Lower leg skin (tissue), 4 donors: ENCODE results near the gene RRP9. TPM values are rescaled to one million over a fixed set of nuclear protein-coding genes. Genes with fewer than 3 reads are reported as not detected.
"Not testable (repeated sequence)": the region's sequence is repeated elsewhere in the genome, so short reads cannot be mapped to it uniquely, and the experiment has no call there.

Experiments used
- DNase-seq, 2 donors: peaks; one replicate each; pipeline ENCODE4 v3.0.0-alpha.2; 2019; ENCODE audit warnings: low spot score in 2 of 2
- H3K4me3 ChIP-seq: fragments of 200-600 bp; sonication (generic); 2 replicates; pipeline ENCODE4 v1.5.1; 2017; ENCODE audit warnings: mild to moderate bottlenecking, low read depth; ENCODE audit not compliant: poor library complexity, severe bottlenecking
- POLR2A ChIP-seq, 2 donors: fragments of 450-650 bp; IDR thresholded peaks; one replicate each; pipeline ENCODE4 v1.6.1; 2016 to 2017; ENCODE audit warnings: antibody characterized with exemption in 2 of 2, mild to moderate bottlenecking in 1 of 2, moderate library complexity in 1 of 2
- WGBS, 2 donors: methylation state at CpG; one replicate each; pipeline ENCODE4 v1.1.5; 2018; 5-methylcytosine and 5-hydroxymethylcytosine counted together
- intact Hi-C: fragments of 100-400 bp; cut with DNase I; formaldehyde crosslinking; loops from one replicate; pipeline ENCODE4 v1.15.0; 2023; ENCODE audit warnings: low total_unique reads
- total RNA-seq, 4 donors: library from RNA; depleted of rRNA; stranded (reverse); fragments of >200 nt; gene quantifications; one replicate each; pipeline ENCODE4 v1.1.0, GENCODE V29; 2016
- TF ChIP-seq, protein P1 (sequence below), 3 donors: fragments of 450-650 bp; IDR thresholded peaks; one replicate each; pipeline ENCODE4 v1.5.1; 2016; ENCODE audit warnings: antibody characterized with exemption in 3 of 3, mild to moderate bottlenecking in 3 of 3, moderate library complexity in 2 of 3

The RRP9 gene
- total RNA-seq, 4 donors from 2014 or later: 10.0 to 16.9 (median 14.0) TPM

DNA sequence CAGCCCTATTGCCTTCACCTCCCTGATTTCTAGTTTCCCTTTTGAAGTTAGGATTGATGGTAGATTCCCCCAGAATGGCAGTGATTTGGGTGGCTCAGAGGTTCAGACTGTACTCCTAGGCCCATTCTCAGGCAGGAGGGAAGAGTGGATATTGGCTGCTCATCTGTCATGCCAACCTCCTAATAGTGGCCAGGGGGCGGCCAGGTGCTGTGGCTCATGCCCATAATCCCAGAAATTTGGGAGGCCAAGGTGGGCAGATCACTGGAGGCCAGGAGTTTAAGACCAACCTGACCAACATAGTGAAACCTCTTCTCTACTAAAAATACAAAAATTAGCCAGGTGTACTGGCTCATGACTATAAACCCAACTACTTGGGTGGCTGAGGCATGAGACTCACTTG, 11.3 kb downstream of the RRP9 start:
- intact Hi-C loops: no loop called here
- H3K4me3 ChIP-seq: no peak overlapping the region
- DNase-seq: no peak
- WGBS, 2 donors: 92 to 100% methylated on average over 1 of the region's 1 CpG
- TF ChIP-seq, protein P1, sequence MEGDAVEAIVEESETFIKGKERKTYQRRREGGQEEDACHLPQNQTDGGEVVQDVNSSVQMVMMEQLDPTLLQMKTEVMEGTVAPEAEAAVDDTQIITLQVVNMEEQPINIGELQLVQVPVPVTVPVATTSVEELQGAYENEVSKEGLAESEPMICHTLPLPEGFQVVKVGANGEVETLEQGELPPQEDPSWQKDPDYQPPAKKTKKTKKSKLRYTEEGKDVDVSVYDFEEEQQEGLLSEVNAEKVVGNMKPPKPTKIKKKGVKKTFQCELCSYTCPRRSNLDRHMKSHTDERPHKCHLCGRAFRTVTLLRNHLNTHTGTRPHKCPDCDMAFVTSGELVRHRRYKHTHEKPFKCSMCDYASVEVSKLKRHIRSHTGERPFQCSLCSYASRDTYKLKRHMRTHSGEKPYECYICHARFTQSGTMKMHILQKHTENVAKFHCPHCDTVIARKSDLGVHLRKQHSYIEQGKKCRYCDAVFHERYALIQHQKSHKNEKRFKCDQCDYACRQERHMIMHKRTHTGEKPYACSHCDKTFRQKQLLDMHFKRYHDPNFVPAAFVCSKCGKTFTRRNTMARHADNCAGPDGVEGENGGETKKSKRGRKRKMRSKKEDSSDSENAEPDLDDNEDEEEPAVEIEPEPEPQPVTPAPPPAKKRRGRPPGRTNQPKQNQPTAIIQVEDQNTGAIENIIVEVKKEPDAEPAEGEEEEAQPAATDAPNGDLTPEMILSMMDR (IDR thresholded peaks at IDR 0.05): no peak
- no peak for TF ChIP-seq POLR2A (IDR thresholded peaks at IDR 0.05)

DNA sequence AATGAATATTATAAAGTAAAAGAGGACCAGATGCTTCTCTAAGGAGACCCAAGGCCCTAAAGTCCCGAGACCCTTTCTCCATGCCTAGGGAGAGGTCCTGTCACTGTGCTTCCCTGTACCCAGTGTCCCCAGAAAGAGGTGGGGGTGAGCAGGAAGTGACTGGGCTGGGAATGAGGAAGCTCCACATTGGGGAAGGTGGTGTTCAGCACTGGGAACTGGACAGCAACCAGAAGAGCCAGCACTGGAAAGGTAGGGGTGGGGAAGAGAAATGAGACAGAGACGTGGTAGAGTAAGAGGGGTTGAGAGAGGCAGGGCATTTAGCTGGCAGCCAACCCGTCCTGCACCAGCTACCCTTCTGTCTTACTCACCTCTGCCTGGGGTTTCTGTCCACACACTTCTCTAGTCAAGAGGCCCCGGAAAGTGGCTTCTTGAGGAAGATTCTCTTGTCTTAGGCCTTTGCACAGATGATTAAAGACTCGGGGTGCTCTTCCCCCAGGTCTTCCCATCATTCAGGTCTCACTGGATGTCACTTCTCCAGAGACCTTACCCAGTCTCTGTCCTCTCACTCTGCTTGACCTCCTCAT, 12.2 kb downstream of the RRP9 start:
- DNase-seq: peak in 1 of 2 donors; percentile 32
- H3K4me3 ChIP-seq: no peak overlapping the region
- intact Hi-C loops: no loop called here
- 70 to 73% methylated on average over 5 of the region's 5 CpGs for WGBS, 2 donors
- TF ChIP-seq, protein P1 (IDR thresholded peaks at IDR 0.05): no peak
- no peak for TF ChIP-seq POLR2A (IDR thresholded peaks at IDR 0.05)

DNA sequence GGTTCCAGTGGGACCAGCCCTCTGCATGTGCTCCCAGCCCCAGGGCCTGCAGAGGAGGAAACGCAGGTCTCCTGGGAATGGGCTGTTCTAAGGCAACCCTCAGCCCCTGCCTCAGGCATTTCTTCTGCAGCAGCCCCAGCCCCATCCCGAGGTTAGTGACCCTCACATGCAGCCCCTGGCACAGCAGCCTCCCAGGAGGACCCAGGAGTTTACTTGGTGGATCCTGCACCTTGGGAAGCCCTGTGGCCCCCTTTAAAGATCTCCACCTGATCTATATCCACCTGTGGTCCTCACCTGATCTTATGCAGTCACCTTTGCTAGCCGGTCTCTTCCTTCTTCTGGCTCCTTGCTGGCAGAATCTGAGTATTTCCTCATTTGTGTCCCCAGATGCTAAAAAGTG, 12.7 kb downstream of the RRP9 start:
- H3K4me3 ChIP-seq, intact Hi-C loops: not testable (repeated sequence)
- DNase-seq: peak in 1 of 2 donors; percentile 43
- WGBS, 2 donors: 79 to 81% methylated on average over 3 of the region's 3 CpGs

DNA sequence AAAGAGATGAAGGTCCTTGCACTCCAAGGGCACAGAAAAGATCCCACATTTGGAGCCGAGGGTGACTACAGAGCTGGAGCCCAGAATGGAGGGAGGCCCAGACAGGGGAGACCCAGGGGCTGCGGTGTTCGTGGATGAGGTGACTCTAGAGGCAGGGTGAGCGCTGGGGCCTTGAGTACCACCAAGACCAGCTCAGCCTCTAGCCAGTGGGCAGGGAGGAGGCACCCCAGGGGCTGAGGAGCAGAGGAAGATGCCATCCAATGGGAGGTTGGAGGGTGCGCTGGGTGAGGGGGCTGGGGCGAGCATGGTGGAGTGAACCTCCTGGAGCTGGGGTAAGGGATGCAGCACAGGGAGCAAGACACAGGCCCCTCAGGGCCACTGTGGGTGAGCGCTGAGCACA, 13.3 kb downstream of the RRP9 start:
- TF ChIP-seq, protein P1 (IDR thresholded peaks at IDR 0.05): no peak
- no peak for TF ChIP-seq POLR2A (IDR thresholded peaks at IDR 0.05)
- H3K4me3 ChIP-seq: no peak overlapping the region
- intact Hi-C loops: no loop called here
- 90 to 96% methylated on average over 7 of the region's 7 CpGs for WGBS, 2 donors
- DNase-seq: peak in 1 of 2 donors; percentile 80

DNA sequence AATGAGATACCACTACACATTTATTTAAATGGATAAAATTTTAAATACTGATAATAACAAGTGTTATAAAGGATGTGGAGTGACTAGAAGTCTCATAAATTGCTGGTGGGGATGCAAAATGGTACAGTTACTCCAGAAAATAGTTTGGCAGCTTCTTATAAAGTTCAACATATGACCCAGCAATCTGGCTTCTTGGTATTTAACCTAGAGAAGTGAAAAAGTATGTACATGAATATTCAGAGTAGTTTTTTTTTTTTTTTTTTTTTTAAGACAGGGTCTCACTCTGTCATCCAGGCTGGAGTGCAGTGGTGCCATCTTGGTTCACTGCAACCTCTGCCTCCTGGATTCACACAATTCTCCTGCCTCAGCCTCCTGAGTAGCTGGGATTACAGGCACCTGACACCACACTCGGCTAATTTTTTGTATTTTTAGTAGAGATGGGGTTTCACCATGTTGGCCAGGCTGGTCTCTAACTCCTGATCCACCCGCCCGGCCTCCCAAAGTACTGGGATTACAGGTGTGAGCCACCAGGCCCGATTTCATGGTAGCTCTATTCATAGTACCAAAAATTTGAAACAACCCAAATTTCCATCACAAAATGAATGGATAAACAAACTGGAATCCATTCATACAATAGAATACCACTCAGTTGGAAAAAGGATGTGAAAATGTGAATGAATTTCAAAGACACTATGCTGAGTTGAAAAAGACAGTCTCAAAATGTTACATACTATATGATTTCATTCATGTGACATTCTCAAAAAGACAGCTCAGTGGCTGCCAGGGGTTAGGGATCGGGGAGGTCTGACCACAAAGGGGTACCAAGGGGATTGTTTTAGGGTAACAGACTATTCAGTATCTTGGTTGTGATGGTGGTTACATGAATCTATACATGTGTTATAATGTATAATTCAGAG, 14.4 kb downstream of the RRP9 start:
- no peak for DNase-seq
- TF ChIP-seq, protein P1 (IDR thresholded peaks at IDR 0.05): no peak
- TF ChIP-seq POLR2A (IDR thresholded peaks at IDR 0.05): no peak
- H3K4me3 ChIP-seq: no peak overlapping the region
- intact Hi-C loops: no loop called here
- 90 to 94% methylated on average over 5 of the region's 5 CpGs for WGBS, 2 donors

DNA sequence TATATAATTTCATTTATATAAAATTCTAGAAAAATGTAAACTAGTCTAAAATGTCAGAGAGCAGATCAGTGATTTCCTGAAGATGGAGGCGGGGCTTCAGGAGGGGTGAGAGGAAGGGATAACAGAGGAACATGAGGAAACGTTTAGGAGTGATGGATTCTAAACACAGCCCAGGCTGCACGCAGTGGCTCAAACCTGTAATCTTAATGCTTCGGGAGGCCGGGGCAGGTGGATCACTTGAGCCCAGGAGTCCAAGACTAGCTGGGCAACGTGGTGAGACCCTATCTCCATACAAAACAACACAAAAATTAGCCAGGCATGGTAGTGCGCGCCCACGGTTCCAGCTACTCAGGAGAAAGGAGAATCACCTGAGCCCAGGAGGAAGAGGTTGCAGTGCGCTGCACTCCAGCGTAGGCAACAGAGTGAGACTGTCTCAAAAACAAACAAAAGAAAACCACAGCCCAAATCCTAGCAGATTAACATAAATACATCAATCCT, 20.6 kb downstream of the RRP9 start:
- peak in 1 of 2 donors; percentile 66 for DNase-seq
- TF ChIP-seq POLR2A (IDR thresholded peaks at IDR 0.05): no peak
- TF ChIP-seq, protein P1 (IDR thresholded peaks at IDR 0.05): no peak
- no peak overlapping the region for H3K4me3 ChIP-seq
- intact Hi-C loops: no loop called here
- 78% methylated on average over 11 of the region's 11 CpGs for WGBS, 2 donors
